Activated T-cell treated with anti-CD3 and anti-CD28 coated beads, Interleukin-2, amount 50 U/mL, for 72 hours (primary cell): ENCODE measurements around the gene IQCF5. TPM values are rescaled to one million over a fixed set of nuclear protein-coding genes. Genes with fewer than 3 reads are reported as not detected.
"Not testable (repeated sequence)": the region's sequence is repeated elsewhere in the genome, so short reads cannot be mapped to it uniquely, and the experiment has no call there.

Experiments
- ATAC-seq, 2 donors: fragments of 150-1000 bp; cut with Tn5 transposase; replicated peaks in 1 of 2; 2 replicates each; pipeline ENCODE4 v1.10.0; 2021; ENCODE audit warnings: moderate library complexity in 2 of 2, mild to moderate bottlenecking in 1 of 2
- DNase-seq, 2 donors: peaks; one replicate each; pipeline ENCODE4 v3.0.0; 2021 to 2022; ENCODE audit warnings: mixed read lengths in 1 of 2
- H3K27ac Mint-ChIP-seq: one replicate; pipeline ENCODE4 v1.8.0; 2022; ENCODE audit warnings: mild to moderate bottlenecking, moderate library complexity, mixed read lengths
- H3K27me3 Mint-ChIP-seq: one replicate; pipeline ENCODE4 v1.8.0; 2022; ENCODE audit warnings: low read depth, mixed read lengths
- H3K36me3 Mint-ChIP-seq, 2 donors: one replicate each; pipeline ENCODE4 v1.8.0; 2022; ENCODE audit warnings: mixed read lengths in 2 of 2, mild to moderate bottlenecking in 1 of 2; ENCODE audit not compliant: insufficient read depth in 2 of 2
- H3K4me1 Mint-ChIP-seq: one replicate; pipeline ENCODE4 v1.8.0; 2022; ENCODE audit warnings: low read depth, mixed read lengths
- H3K4me3 Mint-ChIP-seq, 2 donors: one replicate each; pipeline ENCODE4 v1.8.0; 2022; ENCODE audit warnings: mild to moderate bottlenecking in 2 of 2, mixed read lengths in 2 of 2, moderate library complexity in 2 of 2
- H3K9me3 Mint-ChIP-seq, 2 donors: one replicate each; pipeline ENCODE4 v1.8.0; 2022; ENCODE audit warnings: mixed read lengths in 2 of 2
- total RNA-seq, 2 donors: library from RNA; stranded (reverse); gene quantifications; one replicate each; pipeline ENCODE4 v1.2.3, GENCODE V29; 2022

Gene IQCF5
- total RNA-seq, 2 donors from 2014 or later, result not detected

- not testable (repeated sequence) for DNase-seq, H3K9me3 Mint-ChIP-seq, H3K4me3 Mint-ChIP-seq, H3K36me3 Mint-ChIP-seq, H3K4me1 Mint-ChIP-seq, ATAC-seq, H3K27ac Mint-ChIP-seq
- H3K27me3 Mint-ChIP-seq, result peaks cover 20% of the 10 kb centered on the region
Observed at GRCh38 chr3:51855411-51855810, 20.0 kb downstream of the IQCF5 start.

- Mint-ChIP-seq H3K27me3 (peaks cover 52% of the 10 kb centered on the region), H3K4me3 (no peak overlapping the region), H3K27ac (no peak overlapping the region), H3K36me3 (peaks cover 4 to 7% of the 10 kb centered on the region in 2 donors), H3K4me1 (no peaks in the 10 kb centered on the region), H3K9me3 (peaks cover 1 to 4% of the 10 kb centered on the region in 2 donors)
- ATAC-seq (no peak), DNase-seq (no peak)
Observed at GRCh38 chr3:51845129-51845528, 30.3 kb downstream of the IQCF5 start.

- Mint-ChIP-seq H3K27me3 (peaks cover 19% of the 10 kb centered on the region), H3K36me3 (peaks cover 0 to 3% of the 10 kb centered on the region in 2 donors), H3K27ac (no peak overlapping the region), H3K4me3 (no peak overlapping the region), H3K4me1 (no peaks in the 10 kb centered on the region), H3K9me3 (no peaks in the 10 kb centered on the region)
- ATAC-seq (no peak), DNase-seq (no peak)
Observed at GRCh38 chr3:51836606-51837005, 38.8 kb downstream of the IQCF5 start.

- DNase-seq (no peak), ATAC-seq (no peak)
- Mint-ChIP-seq H3K27me3 (peaks cover 19% of the 10 kb centered on the region), H3K4me3 (no peak overlapping the region), H3K4me1 (no peaks in the 10 kb centered on the region), H3K9me3 (peaks cover 6 to 10% of the 10 kb centered on the region in 2 donors), H3K36me3 (peaks cover 3 to 9% of the 10 kb centered on the region in 2 donors), H3K27ac (no peak overlapping the region)
Observed at GRCh38 chr3:51830836-51831385, 44.5 kb downstream of the IQCF5 start.

GRCh38 chr3:51830345-51830744 is 45.1 kb downstream of the IQCF5 start:
- DNase-seq (no peak), ATAC-seq (no peak)
- no peaks in the 10 kb centered on the region for H3K4me1 Mint-ChIP-seq
- no peak overlapping the region for H3K27ac Mint-ChIP-seq
- H3K4me3 Mint-ChIP-seq, result no peak overlapping the region
- H3K27me3 Mint-ChIP-seq, result peaks cover 18% of the 10 kb centered on the region
- H3K36me3 Mint-ChIP-seq, result peaks cover 3 to 9% of the 10 kb centered on the region in 2 donors
- peaks cover 6 to 10% of the 10 kb centered on the region in 2 donors for H3K9me3 Mint-ChIP-seq

- Mint-ChIP-seq H3K4me1 (no peaks in the 10 kb centered on the region), H3K36me3 (peaks cover 3 to 6% of the 10 kb centered on the region in 2 donors), H3K4me3 (no peak overlapping the region), H3K27ac (no peak overlapping the region), H3K9me3 (peaks cover 6 to 10% of the 10 kb centered on the region in 2 donors), H3K27me3 (peaks cover 7% of the 10 kb centered on the region)
- ATAC-seq (no peak), DNase-seq (no peak)
Observed at GRCh38 chr3:51828297-51828696, 47.1 kb downstream of the IQCF5 start.

Other genes starting within 250 kb of the IQCF5 start
- gene TEX264, start 204.3 kb downstream of the IQCF5 start, total RNA-seq, result 10 to 100 TPM; 37.8 to 48.0 TPM
- 1 to 10 TPM in 1 of 2 donors, under 1 TPM in 1; 0.48 to 2.0 TPM for gene GRM2, start 168.5 kb downstream of the IQCF5 start, total RNA-seq
- gene IQCF6, start 96.4 kb downstream of the IQCF5 start, total RNA-seq, result not detected
- not detected for gene IQCF2, start 14.0 kb downstream of the IQCF5 start, total RNA-seq
- not detected for gene IQCF1, start 27.8 kb upstream of the IQCF5 start, total RNA-seq
- gene RRP9, start 66.3 kb upstream of the IQCF5 start, total RNA-seq, result 10 to 100 TPM; 17.9 to 27.7 TPM
- gene PARP3, start 66.8 kb upstream of the IQCF5 start, total RNA-seq, result 10 to 100 TPM; 22.9 to 27.1 TPM
- gene GPR62, start 79.8 kb upstream of the IQCF5 start, total RNA-seq, result under 1 TPM in 1 of 2 donors, not detected in 1; 0.10 TPM
- 10 to 100 TPM; 23.3 to 27.4 TPM for gene PCBP4, start 91.9 kb upstream of the IQCF5 start, total RNA-seq
- 10 to 100 TPM; 52.5 to 54.6 TPM for gene ABHD14B, start 98.4 kb upstream of the IQCF5 start, total RNA-seq
- gene ABHD14A, start 99.5 kb upstream of the IQCF5 start, total RNA-seq, result 1 to 10 TPM; 6.6 to 8.9 TPM
- 10 to 100 TPM; 30.2 to 42.4 TPM for gene ACY1, start 107.9 kb upstream of the IQCF5 start, total RNA-seq
- 1,000 to 10,000 TPM; 1,676 to 1,838 TPM for gene RPL29, start 120.3 kb upstream of the IQCF5 start, total RNA-seq
- gene DUSP7, start 181.0 kb upstream of the IQCF5 start, total RNA-seq, result 10 to 100 TPM; 12.8 to 15.7 TPM